ENCODE measurements around the gene KLK8.
"Not testable (repeated sequence)": the region's sequence is repeated elsewhere in the genome, so short reads cannot be mapped to it uniquely, and the experiment has no call there.

Gene KLK8

DNA sequence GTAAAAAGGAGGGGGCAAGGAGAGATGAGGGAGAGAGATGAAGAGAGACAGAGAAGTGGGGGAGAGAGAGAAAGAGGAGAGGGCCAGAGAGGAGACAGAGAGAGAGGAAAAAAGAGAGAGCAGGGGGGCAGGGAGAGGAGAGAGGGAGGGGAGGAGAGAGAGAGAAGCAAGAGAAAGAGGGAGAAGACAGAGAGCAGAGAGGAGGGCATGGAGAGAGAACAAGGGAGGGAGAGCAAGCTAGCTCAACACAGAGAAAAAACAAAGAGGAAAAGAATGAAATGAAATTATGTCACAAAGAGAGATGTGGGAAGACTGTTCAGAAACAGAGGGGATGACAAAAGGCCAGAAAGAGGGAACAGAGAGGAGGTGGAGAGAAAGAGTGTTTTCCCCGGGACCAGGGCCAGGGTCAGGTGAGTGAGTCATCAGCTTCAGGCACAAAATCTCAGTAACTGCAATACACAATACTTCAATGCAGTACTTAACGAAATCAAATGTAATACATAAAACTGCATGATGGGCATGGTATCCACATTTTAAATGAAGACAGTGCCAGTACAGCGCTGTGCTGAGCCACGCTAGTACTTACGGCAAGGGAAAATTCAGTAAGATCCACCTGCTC lies 22.5 kb downstream of the KLK8 start:
- DNase-seq (ENCODE audit: low read depth), result no peak
- TF ChIP-seq, protein P1, sequence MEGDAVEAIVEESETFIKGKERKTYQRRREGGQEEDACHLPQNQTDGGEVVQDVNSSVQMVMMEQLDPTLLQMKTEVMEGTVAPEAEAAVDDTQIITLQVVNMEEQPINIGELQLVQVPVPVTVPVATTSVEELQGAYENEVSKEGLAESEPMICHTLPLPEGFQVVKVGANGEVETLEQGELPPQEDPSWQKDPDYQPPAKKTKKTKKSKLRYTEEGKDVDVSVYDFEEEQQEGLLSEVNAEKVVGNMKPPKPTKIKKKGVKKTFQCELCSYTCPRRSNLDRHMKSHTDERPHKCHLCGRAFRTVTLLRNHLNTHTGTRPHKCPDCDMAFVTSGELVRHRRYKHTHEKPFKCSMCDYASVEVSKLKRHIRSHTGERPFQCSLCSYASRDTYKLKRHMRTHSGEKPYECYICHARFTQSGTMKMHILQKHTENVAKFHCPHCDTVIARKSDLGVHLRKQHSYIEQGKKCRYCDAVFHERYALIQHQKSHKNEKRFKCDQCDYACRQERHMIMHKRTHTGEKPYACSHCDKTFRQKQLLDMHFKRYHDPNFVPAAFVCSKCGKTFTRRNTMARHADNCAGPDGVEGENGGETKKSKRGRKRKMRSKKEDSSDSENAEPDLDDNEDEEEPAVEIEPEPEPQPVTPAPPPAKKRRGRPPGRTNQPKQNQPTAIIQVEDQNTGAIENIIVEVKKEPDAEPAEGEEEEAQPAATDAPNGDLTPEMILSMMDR (IDR thresholded peaks at IDR 0.05; ENCODE audit: insufficient read depth, low read depth, low read length, missing control alignments), result no peak

GRCh38 chr19:50977626-50978025 lies 23.8 kb downstream of the KLK8 start:
- TF ChIP-seq, protein P1 (IDR thresholded peaks at IDR 0.05; ENCODE audit: insufficient read depth, low read depth, low read length, missing control alignments), result no peak
- no peak overlapping the region for H3K4me3 ChIP-seq (ENCODE audit: low read length)
- no peak for DNase-seq (ENCODE audit: low read depth)

More for the DNA sequence above, 22.5 kb downstream of the KLK8 start:
- H3K4me3 ChIP-seq (ENCODE audit: low read length), result no peak overlapping the region

DNA sequence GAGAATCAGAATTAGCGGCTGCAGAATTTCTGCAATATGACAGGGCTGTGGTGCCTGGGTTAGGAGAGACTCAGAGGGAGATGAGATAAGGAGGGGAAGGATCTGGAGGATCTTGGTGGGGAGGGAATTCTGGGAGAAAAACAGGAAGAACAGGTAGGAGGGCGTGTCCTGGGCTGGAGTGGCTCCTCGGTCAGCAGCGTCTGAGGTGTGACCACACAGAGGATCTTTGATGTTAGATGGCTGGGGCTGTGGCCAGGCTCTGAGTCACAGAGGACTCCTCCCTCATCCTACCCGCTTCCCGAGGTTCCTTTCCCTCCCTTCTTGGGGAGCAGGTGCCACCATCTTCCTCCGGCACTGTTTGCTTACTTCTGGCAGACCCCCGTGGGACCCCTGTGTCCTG lies 25.6 kb downstream of the KLK8 start:
- DNase-seq (ENCODE audit: low read depth), result peak; percentile 26
- H3K4me3 ChIP-seq (ENCODE audit: low read length), result no peak overlapping the region
- TF ChIP-seq, protein P1 (IDR thresholded peaks at IDR 0.05; ENCODE audit: insufficient read depth, low read depth, low read length, missing control alignments), result no peak

DNA sequence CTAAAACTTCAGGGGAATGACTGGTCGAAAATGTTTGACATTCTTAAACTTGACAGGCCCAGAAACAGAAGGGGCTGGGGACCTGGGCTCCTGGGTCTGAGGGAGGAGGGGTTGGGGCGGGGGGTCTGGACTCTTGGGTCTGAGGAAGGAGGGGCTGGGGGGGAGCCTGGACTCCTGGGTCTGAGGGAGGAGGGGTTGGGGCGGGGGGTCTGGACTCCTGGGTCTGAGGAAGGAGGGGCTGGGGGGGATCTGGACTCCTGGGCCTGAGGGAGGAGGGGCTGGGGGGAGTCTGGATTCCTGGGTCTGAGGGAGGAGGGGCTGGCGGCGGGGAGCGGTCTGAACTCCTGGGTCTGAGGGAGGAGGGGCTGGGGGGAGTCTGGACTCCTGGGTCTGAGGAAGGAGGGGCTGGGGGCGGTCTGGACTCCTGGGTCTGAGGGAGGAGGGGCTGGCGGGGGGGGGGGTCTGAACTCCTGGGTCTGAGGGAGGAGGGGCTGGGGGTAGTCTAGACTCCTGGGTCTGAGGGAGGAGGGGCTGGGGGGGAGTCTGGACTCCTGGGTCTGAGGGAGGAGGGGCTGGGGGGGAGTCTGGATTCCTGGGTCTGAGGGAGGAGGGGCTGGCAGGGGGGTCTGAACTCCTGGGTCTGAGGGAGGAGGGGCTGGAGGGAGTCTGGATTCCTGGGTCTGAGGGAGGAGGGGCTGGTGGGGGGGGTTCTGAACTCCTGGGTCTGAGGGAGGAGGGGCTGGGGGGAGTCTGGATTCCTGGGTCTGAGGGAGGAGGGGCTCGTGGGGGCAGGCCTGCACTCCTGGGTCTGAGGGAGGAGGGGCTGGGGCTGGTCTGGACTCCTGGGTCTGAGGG lies 26.5 kb downstream of the KLK8 start:
- TF ChIP-seq, protein P1 (IDR thresholded peaks at IDR 0.05; ENCODE audit: insufficient read depth, low read depth, low read length, missing control alignments), result no peak
- no peak for DNase-seq (ENCODE audit: low read depth)
- H3K4me3 ChIP-seq (ENCODE audit: low read length), result no peak overlapping the region

- TF ChIP-seq, protein P1 (IDR thresholded peaks at IDR 0.05; ENCODE audit: insufficient read depth, low read depth, low read length, missing control alignments), result no peak
- peak; percentile 10 for DNase-seq (ENCODE audit: low read depth)
- no peak overlapping the region for H3K4me3 ChIP-seq (ENCODE audit: low read length)
Measured at GRCh38 chr19:50972795-50973376, 28.5 kb downstream of the KLK8 start.

- not testable (repeated sequence) for DNase-seq (ENCODE audit: low read depth); H3K4me3 ChIP-seq (ENCODE audit: low read length)
Measured at GRCh38 chr19:50969810-50970209, 31.6 kb downstream of the KLK8 start.

DNA sequence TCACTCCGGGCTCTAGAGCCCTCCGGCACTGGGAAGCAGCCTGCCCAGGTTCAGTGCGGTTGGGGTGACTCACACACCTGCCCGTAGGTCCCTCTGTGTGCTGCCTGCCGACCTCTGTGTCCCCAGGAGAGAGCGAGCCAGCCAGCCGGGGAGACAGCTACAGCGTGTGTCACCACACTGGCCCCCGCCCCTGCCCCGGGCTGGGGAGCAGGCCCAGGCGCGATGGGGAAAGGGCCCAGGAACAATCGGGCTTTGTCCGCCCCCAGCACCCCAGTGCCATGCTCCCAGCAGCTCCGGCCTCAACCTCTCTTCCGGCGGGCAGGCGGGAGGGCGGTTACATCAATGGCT lies 32.0 kb downstream of the KLK8 start, which contains the start of gene KLK6:
Gene KLK6, minus strand, starts transcription at position 179 of the 348 bp plus-strand sequence. CDS start 1,487 bp downstream, outside the sequence.
- H3K4me3 ChIP-seq (ENCODE audit: low read length), result no peak within 1 kb of the TSS
- DNase-seq (ENCODE audit: low read depth), result peak; percentile 25
- TF ChIP-seq, protein P1 (IDR thresholded peaks at IDR 0.05; ENCODE audit: insufficient read depth, low read depth, low read length, missing control alignments), result no peak
